Measurements from ENCODE around the gene LRG1.

LRG1 gene

DNA sequence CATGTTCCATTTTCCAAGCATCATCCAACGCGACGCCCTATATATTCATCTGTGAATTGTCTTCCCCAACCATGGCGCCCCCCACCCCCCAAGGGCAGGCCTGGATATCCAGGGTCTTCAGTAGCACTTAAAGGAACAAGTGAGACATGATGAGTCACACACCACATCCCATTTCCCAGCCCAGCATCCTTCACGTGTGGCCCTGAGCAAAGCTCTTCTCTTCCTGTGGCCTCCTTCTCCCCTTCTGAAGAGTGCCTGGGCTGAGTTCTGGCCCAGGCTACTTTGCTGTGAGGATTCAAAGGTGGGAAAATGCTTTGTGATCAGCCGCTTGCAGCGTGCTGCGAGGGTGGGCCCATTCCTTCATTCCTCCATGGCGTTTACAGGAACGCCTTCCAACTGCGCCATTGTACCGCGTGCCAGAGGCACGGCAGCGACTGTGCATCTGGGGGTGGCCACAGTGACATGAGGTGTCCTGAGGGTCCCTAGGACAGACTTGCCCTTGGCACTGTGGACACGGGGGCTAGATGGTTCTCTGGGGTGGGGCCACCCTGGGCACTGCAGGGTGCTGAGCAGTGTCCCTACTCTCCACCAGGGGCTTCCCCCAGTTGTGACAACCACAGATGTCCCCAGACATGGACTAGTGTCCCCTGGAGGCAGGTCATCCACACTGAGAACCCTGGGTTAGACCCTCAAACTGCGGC lies 33.2 kb downstream of the LRG1 start:
- DNase-seq: no peak

DNA sequence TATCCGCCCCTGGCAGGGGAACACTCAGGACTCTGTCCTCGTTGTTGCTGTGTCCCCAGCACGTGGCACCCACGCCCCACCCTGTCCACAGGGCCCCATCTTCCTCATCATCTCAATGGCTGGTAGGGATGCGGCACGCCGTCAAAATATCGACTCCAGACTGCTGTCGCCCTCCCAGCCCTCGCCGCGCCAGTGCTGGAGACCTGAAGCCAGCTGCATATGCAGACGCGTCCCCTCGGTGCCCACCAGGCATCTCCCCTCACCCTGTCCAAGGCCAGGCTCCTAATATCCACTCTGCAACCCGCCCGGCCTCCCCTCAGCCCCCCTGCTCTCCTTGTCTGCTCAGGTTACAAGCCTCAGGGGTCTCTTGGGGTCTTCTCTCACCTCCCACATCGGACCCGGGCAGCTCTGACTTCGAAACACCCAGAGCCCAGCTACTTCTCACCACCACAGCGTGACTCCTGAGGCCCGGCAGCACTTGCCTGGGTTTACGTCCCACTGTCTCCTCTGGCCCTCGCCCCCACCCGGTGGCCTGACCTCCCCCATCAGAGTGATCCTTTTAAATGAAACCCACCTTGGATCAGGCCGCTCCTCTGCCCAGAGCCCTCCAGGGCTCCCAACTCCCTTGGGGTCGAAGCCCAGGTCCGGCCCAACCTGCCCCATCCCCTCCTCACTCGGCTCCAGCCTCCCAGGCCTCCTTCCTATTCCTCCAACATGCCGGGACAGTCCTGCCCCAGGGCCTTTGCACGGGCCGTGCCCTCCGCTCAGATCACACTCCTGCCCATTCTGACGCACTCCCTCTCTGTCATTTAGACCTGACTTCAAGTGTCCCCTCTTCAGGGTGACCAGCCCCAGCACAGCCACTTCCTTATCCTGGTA lies 34.0 kb downstream of the LRG1 start:
- DNase-seq: no peak

DNA sequence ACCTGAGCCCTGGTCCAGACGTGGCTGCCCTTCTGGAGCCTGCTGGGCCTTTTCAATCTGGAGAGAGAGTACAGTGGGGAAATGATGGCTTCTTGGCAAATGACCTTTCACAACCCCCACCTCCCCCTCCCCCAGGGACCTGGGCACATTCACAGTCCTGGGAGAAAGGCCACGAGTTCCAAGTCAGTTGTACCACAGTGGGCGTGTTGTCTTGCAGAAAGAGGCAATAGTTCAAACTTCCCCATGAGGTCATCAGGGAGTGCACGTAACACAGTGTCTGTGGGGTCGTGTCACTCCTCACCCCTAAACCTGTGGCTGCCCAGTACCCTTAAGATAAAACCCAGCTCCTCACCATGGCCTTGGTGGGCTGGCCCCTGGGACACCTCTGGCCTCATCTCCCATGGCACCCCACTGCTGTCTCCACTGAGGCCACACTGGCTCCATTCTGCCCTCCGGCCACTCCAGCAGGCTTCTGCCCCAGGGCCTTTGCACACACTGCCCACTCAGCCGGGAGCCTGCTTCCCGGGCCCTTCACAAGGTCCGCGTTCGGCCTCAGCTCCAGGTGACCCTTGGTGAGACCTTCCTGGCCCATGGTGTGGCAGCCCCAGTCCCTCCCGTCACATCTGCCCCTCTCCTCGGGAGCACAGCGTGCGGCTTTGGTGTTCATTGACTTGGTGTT lies 34.8 kb downstream of the LRG1 start:
- no peak for DNase-seq

- DNase-seq: no peak
Observed at GRCh38 chr19:4504297-4504701, 35.5 kb downstream of the LRG1 start.

- DNase-seq: no peak
Observed at GRCh38 chr19:4503825-4504170, 36.0 kb downstream of the LRG1 start.

- DNase-seq: no peak
Observed at GRCh38 chr19:4503132-4503824, 36.6 kb downstream of the LRG1 start.

DNA sequence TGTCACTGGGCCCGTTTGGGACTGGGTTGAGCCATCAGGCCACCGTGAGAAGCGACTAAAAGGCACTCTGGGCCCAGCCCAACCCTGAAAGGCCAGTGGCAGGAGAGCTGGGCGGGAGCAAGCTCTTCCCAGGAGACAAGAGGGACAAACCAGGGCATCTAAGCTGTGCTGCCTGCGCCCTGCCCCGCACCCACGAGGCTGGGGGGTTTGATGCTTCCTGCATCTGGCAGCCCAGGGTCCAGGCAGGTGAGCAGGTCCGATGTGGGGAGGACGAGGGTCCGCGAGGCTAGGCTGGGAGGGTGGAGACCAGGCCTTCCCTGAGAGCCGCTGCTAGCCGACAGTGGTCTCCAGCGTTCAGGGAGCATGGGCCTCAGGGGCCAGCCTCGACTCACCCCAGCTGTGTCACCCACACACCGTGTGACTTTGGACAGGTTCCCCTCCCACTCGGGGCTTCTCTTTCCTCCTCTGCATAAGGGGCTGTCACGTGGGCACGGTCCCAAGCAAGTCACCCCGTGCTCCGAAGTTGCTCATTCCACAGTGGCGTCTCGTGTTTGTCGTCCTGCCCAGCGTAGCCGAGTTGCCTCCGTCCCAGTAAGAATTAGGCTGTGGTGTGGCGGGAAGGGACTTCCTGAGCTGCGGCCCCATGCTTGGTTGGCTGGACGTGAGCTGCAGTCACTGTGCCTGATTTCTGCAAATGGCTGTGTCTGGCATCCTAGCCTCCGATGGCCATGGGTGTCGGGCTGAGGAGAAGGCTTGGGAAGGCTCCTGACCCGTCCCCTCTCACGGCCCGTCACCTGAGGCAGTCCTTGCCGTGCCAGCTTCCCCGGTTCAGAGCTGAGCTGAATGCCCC lies 37.3 kb downstream of the LRG1 start:
- no peak for DNase-seq

DNA sequence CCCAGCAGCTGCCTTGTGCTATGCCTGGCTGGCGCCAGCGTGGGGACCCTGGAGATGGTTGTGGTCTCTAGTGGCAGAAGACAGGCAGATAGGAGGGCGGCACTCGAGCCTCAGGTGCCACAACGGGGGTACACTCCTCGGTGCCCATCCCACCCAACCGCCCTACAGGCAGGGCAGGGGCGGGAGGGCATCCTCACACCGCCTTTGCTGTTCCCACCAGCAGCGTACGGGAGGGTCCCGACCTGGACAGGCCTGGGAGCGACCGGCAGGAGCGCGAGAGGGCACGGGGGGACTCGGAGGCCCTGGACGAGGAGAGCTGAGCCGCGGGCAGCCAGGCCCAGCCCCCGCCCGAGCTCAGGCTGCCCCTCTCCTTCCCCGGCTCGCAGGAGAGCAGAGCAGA lies 38.1 kb downstream of the LRG1 start:
- DNase-seq: no peak

GRCh38 chr19:4500841-4501591 lies 38.8 kb downstream of the LRG1 start:
- no peak for DNase-seq

DNA sequence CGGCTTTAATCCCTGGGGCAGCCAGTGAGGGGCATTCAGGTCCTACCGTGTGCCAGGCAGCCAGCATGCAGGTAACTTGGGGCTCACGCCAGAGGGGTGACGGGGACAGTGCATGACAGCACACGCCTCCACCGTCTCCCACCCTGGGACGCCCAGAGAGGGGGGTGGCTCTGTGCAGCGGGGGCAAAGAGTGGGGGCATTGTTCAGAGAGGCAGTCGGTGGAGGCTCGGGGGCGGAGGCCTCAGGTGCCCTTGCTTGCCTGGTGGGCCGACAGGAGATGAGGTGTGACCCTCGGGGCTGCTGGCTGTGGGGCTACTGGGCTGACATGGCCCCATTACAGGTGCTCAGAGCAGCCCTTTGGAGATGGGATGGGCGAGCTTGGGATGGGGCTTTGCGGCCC lies 40.0 kb downstream of the LRG1 start:
- no peak for DNase-seq

- DNase-seq: no peak
Observed at GRCh38 chr19:4499318-4499717, 40.5 kb downstream of the LRG1 start.

DNA sequence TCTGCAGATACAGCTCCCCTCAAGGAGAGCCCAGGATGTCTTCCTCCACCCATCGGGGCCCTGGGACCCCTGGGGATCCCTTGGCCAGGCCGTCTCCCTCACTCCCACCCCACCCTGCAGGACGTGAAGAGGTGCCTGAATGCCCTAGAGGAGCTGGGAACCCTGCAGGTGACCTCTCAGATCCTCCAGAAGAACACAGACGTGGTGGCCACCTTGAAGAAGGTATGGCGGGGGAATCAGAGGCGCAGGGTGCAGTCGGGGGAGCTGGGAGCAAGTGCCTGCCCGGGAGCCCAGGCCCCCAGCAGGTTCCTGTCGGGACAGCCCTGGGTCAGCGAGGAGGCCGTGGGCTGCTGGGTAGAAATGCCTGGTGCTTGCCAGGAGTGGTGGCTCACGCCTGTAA lies 41.1 kb downstream of the LRG1 start:
- DNase-seq: no peak

- DNase-seq: no peak
Observed at GRCh38 chr19:4497770-4498389, 42.0 kb downstream of the LRG1 start.

- DNase-seq: no peak
Observed at GRCh38 chr19:4496304-4496703, 43.5 kb downstream of the LRG1 start.

- DNase-seq: no peak
Observed at GRCh38 chr19:4495471-4495870, 44.4 kb downstream of the LRG1 start.

GRCh38 chr19:4494691-4495064 lies 45.2 kb downstream of the LRG1 start:
- no peak for DNase-seq

DNA sequence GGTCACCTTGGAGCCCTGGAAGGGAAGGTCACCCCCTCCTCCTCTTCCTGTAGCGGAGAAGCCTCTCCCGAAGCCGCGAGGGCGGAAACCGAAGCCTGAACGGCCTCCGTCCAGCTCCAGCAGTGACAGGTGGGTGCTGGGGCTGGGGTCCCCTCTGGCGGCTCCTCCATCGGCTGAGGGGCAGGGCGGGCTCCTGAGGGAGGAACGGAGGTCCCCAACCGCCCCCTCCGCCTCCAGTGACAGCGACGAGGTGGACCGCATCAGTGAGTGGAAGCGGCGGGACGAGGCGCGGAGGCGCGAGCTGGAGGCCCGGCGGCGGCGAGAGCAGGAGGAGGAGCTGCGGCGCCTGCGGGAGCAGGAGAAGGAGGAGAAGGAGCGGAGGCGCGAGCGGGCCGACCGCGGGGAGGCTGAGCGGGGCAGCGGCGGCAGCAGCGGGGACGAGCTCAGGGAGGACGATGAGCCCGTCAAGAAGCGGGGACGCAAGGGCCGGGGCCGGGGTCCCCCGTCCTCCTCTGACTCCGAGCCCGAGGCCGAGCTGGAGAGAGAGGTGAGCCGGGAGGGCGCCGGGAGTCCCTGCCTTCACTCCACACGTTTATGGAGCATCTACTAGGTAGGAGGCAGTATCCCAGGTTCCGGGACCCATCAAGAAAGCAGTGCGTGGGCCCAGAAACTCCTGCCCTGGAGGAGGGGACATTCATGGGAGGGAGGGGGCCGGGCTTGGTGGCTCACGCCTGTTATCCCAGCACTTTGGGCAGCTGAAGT lies 45.7 kb downstream of the LRG1 start:
- no peak for DNase-seq

DNA sequence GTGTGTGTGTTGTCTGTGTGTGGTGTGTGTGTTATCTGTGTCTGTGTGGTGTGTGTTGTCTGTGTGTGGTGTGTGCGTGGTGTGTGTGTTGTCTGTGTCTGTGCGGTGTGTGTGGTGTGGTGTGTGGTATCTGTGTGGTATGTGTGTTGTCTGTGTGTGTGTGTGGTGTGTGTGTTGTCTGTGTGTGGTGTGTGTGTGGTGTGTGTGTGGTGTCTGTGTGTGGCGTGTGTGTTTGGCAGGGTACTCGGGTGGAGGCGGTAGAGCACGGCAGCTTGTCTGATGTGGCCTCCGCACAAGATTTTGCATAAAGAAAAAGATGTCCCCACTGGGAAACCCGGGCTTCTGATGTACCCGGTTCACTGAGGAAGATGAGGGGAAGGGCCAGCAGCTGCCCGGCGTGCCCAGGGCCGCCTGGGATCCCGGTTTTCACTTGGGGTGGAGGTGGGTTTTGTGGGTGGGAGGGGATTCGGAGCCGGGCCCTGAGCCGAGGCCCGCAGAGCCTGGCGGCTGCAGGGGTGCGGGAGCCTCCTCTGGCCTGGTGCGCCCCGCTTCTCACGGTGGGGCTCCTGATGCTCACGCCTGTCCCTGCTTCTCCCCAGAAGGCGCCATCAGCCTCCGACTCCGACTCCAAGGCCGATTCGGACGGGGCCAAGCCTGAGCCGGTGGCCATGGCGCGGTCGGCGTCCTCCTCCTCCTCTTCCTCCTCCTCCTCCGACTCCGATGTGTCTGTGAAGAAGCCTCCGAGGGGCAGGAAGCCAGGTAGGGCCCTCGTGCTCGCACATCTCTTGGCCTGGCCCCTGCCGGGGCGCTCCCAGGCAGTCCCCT lies 46.5 kb downstream of the LRG1 start:
- no peak for DNase-seq

DNA sequence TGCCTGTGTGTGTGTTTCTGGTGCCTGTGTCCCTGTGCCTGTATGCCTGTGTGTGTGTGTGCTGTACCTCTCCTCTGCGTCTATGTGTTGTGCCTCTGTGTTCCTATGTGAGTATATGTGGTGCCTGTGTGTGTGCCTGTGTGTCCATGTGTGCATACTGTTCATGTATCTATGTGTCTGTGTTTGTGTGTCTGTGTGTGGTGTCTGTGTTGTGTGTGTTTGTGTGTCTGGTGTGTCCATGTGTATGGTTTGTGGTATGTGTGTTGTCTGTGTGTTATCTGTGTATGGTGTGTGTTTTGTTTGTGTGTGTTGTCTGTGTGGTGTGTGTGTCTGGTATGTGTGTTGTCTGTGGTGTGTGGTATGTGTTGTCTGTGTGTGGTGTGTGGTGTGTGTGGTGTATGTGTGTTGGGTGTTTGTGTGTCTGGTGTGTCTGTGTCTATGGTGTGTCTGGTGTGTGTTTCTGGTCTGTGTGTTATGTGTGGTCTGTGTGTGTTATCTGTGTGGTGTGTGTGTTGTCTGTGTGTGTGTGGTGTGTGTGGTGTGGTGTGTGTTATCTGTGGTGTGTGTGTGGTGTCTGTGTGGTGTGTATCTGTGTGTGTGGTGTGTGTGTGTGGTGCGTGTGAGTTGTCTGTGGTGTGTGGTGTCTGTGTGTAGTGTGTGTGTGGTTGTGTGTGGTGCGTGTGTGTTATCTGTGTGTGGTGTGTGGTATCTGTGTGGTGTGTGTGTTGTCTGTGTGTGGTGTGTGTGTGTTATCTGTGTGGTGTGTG lies 47.3 kb downstream of the LRG1 start:
- no peak for DNase-seq

Data from amniotic stem cell (primary cell).